HepG2 (cell line): ENCODE measurements around the gene UNKL. TPM values are rescaled to one million over a fixed set of nuclear protein-coding genes. Genes with fewer than 3 reads are reported as not detected.

Source experiments
- ATAC-seq: fragments of 200-7000 bp; cut with Tn5 transposase; 3 replicates; pipeline ENCODE4 v1.9.1; 2020; ENCODE audit warnings: mild to moderate bottlenecking, moderate library complexity
- BruUV-seq: library from RNA; stranded (reverse); fragments of 400-500 nt; replicated peaks from 2 replicates; lab custom pipeline; 2021; lab: Mats Ljungman, UMichigan
- CTCF ChIA-PET: fragments of 300-600 bp; formaldehyde crosslinking; extraction: SDS; loops from one replicate; lab custom pipeline; 2021; ENCODE audit warnings: low total read pairs, inconsistent platforms, low intra/inter-chr PET ratio; lab: Yijun Ruan, JAX
- POLR2A ChIA-PET: fragments of 350-600 bp; sonication (Branson Sonifier 250); formaldehyde crosslinking; loops from one replicate; lab custom pipeline; 2020; ENCODE audit warnings: antibody characterized with exemption, inconsistent platforms; lab: Yijun Ruan, JAX
- DNase-seq: peaks from one replicate; pipeline ENCODE4 v3.0.0-alpha.2; 2015; ENCODE audit warnings: low spot score
- FAIRE-seq: peaks from 3 replicates; lab custom pipeline; 2011; peaks lifted over from hg19 to GRCh38; lab: Jason Lieb, UNC
- H2AFZ ChIP-seq: one replicate; pipeline ENCODE4 v1.6.1; 2011; ENCODE audit warnings: low read length, inconsistent platforms
- H3K27ac ChIP-seq: fragments of 300-600 bp; 3 replicates; pipeline ENCODE4 v1.8.0; 2011; ENCODE audit warnings: mixed run types, mild to moderate bottlenecking, mixed read lengths, low read length, inconsistent platforms; ENCODE audit not compliant: insufficient read depth; ENCODE audit errors: extremely low read length
- H3K27me3 ChIP-seq, 2 experiments: fragments of 200-600 bp in 1 of 2; 2 replicates in 1 of 2; 3 replicates in 1 of 2; pipeline versions ENCODE4 v1.6.0 to v1.8.0; 2011; ENCODE audit warnings: low read length in 2 of 2, mild to moderate bottlenecking in 2 of 2, moderate library complexity in 2 of 2, inconsistent platforms in 1 of 2; ENCODE audit not compliant: insufficient read depth in 2 of 2, control insufficient read depth in 1 of 2
- H3K36me3 ChIP-seq, 2 experiments: fragments of 200-600 bp in 1 of 2; replicated peaks in 1 of 2; 2 replicates in 1 of 2; 3 replicates in 1 of 2; pipeline versions ENCODE4 v1.5.1 to v1.8.0; 2011; ENCODE audit warnings: low read length in 2 of 2, inconsistent platforms in 1 of 2; ENCODE audit not compliant: insufficient read depth in 2 of 2, control insufficient read depth in 1 of 2
- H3K4me1 ChIP-seq: 2 replicates; pipeline ENCODE4 v1.5.1; 2012; ENCODE audit warnings: low read length, inconsistent platforms; ENCODE audit not compliant: insufficient read depth
- H3K4me2 ChIP-seq: 2 replicates; pipeline ENCODE4 v1.6.0; 2011; ENCODE audit warnings: low read depth, low read length, inconsistent platforms
- H3K4me3 ChIP-seq, 3 experiments: fragments of 200-600 bp in 1 of 3; sonication (generic), shearing (Covaris generic) in 1 of 3; replicated peaks in 1 of 3; 2 replicates each; pipeline ENCODE4 v1.5.1; 2011 to 2016; ENCODE audit warnings: low read length in 3 of 3, inconsistent platforms in 2 of 3, low read depth in 2 of 3, mild to moderate bottlenecking in 2 of 3, control low read depth in 1 of 3, mixed read lengths in 1 of 3; ENCODE audit not compliant: insufficient read depth in 1 of 3
- H3K79me2 ChIP-seq: one replicate; pipeline ENCODE4 v1.6.1; 2011; ENCODE audit warnings: low read length, inconsistent platforms; ENCODE audit not compliant: insufficient read depth
- H3K9ac ChIP-seq: 2 replicates; pipeline ENCODE4 v1.6.0; 2011; ENCODE audit warnings: mild to moderate bottlenecking, low read depth, low read length, inconsistent platforms; ENCODE audit not compliant: insufficient read depth
- H3K9me3 ChIP-seq: 2 replicates; pipeline ENCODE4 v1.5.1; 2012; ENCODE audit warnings: mild to moderate bottlenecking, low read length
- H4K20me1 ChIP-seq: 2 replicates; pipeline ENCODE4 v1.6.0; 2011; ENCODE audit warnings: inconsistent platforms, mild to moderate bottlenecking, low read length, moderate library complexity; ENCODE audit not compliant: insufficient read depth
- CHD2 ChIP-seq: IDR thresholded peaks from 2 replicates; pipeline ENCODE4 v1.6.1; 2011; ENCODE audit warnings: low read depth, low read length, improper control_type of control experiment
- CHD4 ChIP-seq: fragments of 200-600 bp; sonication (generic); IDR thresholded peaks from 2 replicates; pipeline ENCODE4 v1.7.0; 2017; ENCODE audit warnings: mild to moderate bottlenecking, low read length, borderline replicate concordance
- MTF2 ChIP-seq: sonication (generic); formaldehyde crosslinking; IDR thresholded peaks from 2 replicates; pipeline ENCODE4 v1.5.0; 2020; ENCODE audit warnings: missing genetic modification reagents, borderline replicate concordance
- NPAS2 ChIP-seq: sonication (generic); formaldehyde crosslinking; IDR thresholded peaks from 2 replicates; pipeline ENCODE4 v1.8.0; 2022; ENCODE audit warnings: mild to moderate bottlenecking, missing genetic modification reagents, borderline replicate concordance
- POLR2A ChIP-seq, 2 experiments: IDR thresholded peaks; 2 replicates each; pipeline ENCODE4 v1.6.1; 2011; ENCODE audit warnings: low read depth in 2 of 2, low read length in 2 of 2, mild to moderate bottlenecking in 1 of 2, moderate library complexity in 1 of 2; ENCODE audit not compliant: insufficient read depth in 1 of 2
- PTBP1 ChIP-seq: fragments of 200-400 bp; formaldehyde crosslinking; IDR thresholded peaks from 2 replicates; pipeline ENCODE4 v1.6.1; 2018; ENCODE audit warnings: low read length, low read depth; ENCODE audit not compliant: poor library complexity, severe bottlenecking
- SPEN ChIP-seq: sonication (generic); formaldehyde crosslinking; IDR thresholded peaks from 2 replicates; pipeline ENCODE4 v1.5.1; 2020; ENCODE audit warnings: low read depth, mild to moderate bottlenecking, missing genetic modification reagents
- TBL1XR1 ChIP-seq: fragments of 150-350 bp; IDR thresholded peaks from 2 replicates; pipeline ENCODE4 v1.6.1; 2014; ENCODE audit warnings: borderline replicate concordance, low read length; ENCODE audit not compliant: partially characterized antibody
- ZBTB7A ChIP-seq: sonication (generic); formaldehyde crosslinking; IDR thresholded peaks from 2 replicates; pipeline ENCODE4 v1.8.0; 2022; ENCODE audit warnings: mild to moderate bottlenecking, missing genetic modification reagents
- ZNF3 ChIP-seq: IDR thresholded peaks from 2 replicates; pipeline ENCODE4 v1.7.0; 2017; ENCODE audit warnings: inconsistent platforms
- ZNF326 ChIP-seq: sonication (generic); formaldehyde crosslinking; IDR thresholded peaks from 2 replicates; pipeline ENCODE4 v1.4.0; 2020; ENCODE audit warnings: missing genetic modification reagents, borderline replicate concordance
- ZNF607 ChIP-seq: sonication (generic); formaldehyde crosslinking; IDR thresholded peaks from 2 replicates; pipeline ENCODE4 v1.5.1; 2020; ENCODE audit warnings: missing genetic modification reagents, mild to moderate bottlenecking, borderline replicate concordance
- ZNF777 ChIP-seq: sonication (generic); formaldehyde crosslinking; IDR thresholded peaks from 2 replicates; pipeline ENCODE4 v1.4.0; 2020; ENCODE audit warnings: missing genetic modification reagents
- ZNF781 ChIP-seq: sonication (generic); formaldehyde crosslinking; IDR thresholded peaks from 2 replicates; pipeline ENCODE4 v1.5.1; 2020; ENCODE audit warnings: borderline replicate concordance, mild to moderate bottlenecking, missing genetic modification reagents; ENCODE audit errors: not compliant biosample characterization
- ZSCAN21 ChIP-seq: sonication (generic); formaldehyde crosslinking; IDR thresholded peaks from 2 replicates; pipeline ENCODE4 v1.8.0; 2022; ENCODE audit warnings: mild to moderate bottlenecking, missing genetic modification reagents, moderate library complexity, borderline replicate concordance
- WGBS: methylation state at CpG from one replicate; pipeline ENCODE4 v1.1.6; 2017; ENCODE audit warnings: low lambda C conversion rate; 5-methylcytosine and 5-hydroxymethylcytosine counted together
- in situ Hi-C: cut with HindIII; loops from 2 replicates; pipeline ENCODE4 v1.10.0; 2017; ENCODE audit warnings: low pct_unique_long_range_greater_than_20kb; ENCODE audit not compliant: extremely low pct_ligation_motif_present
- intact Hi-C: fragments of 100-400 bp; cut with micrococcal nuclease; formaldehyde crosslinking; loops from one replicate; pipeline ENCODE4 v1.10.0; 2022; ENCODE audit not compliant: unreplicated experiment
- polyA plus RNA-seq, 8 experiments: library from polyadenylated mRNA; depleted of rRNA in 3 of 8; stranded (reverse) in 7 of 8; unstranded in 1 of 8; fragments of >200 nt; fragmentation: Illumina TruSeq in 4 of 8; extraction: Trizol in 4 of 8; gene quantifications; 2 replicates each; pipeline versions ENCODE4 v1.2.1 to v1.2.3, GENCODE V29; 2011 to 2016; ENCODE audit warnings: low read depth in 4 of 8, missing spikeins in 1 of 8, mixed read lengths in 1 of 8; ENCODE audit not compliant: insufficient read depth in 1 of 8
- total RNA-seq, 5 experiments: library from RNA; depleted of rRNA; stranded (reverse); fragments of >200 nt; fragmentation: Illumina TruSeq; extraction: Trizol; gene quantifications; 2 replicates each; pipeline ENCODE4 v1.2.3, GENCODE V29; 2016; ENCODE audit warnings: low read depth in 1 of 5
- TF ChIP-seq, protein P1 (sequence below): sonication (generic); formaldehyde crosslinking; IDR thresholded peaks from 2 replicates; pipeline ENCODE4 v1.9.0; 2021; ENCODE audit warnings: missing genetic modification reagents, borderline replicate concordance
- TF ChIP-seq, protein P2 (sequence below): sonication (generic); formaldehyde crosslinking; IDR thresholded peaks from 2 replicates; pipeline ENCODE4 v1.8.1; 2023; ENCODE audit warnings: mild to moderate bottlenecking, missing genetic modification reagents
- TF ChIP-seq, protein P3 (sequence below): IDR thresholded peaks from 2 replicates; pipeline ENCODE4 v1.6.1; 2016; ENCODE audit warnings: missing compliant biosample characterization, missing genetic modification reagents, borderline replicate concordance

The UNKL gene
- total and polyA plus RNA-seq, 2 of the 13 experiments (the other 11 are each of a cell fraction or from before 2014, with no cell fraction given): 10.4 to 17.6 TPM

DNA sequence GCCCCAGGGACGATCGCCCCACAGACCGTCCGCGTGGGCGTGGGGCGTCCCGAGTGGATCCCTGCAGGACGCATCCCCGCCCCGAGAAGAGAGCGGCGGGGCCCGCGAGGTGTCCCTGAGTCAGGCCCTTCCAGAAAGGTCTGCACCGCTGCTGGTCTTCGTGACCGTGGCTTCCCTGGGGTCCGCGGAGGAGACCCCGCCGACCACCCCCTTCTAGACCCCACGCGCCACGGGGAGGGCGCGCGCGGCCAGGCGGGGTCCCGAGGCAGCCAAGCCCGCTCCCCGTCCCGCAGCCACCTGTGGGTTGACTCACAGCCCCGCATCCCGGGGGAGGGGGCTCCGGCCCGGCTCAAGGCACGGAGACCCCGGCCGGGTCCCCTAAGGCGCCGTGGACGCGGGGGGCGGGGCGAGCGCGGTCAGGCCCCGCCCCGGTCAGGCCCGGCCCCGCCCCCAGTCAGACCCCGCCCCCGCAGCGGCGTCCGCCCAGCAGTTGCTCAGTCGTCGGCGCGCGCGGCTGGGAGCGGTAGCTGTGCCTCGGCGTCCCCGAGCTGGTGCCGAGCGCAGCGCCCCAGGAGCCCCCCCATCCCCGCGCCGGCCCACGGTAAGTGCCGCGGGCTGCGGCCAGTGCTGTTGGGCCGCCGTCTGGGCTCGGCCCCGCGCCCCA is 81.2 kb downstream of the UNKL start, which contains the start of gene BAIAP3:
BAIAP3 (plus strand) TSS at position 497 of the 664 bp plus-strand sequence. CDS start 4,905 bp downstream, outside the sequence.
- POLR2A ChIA-PET: interaction anchor here (0.7 to 3.6 kb wide), 2 partner anchors 10 to 24 kb away, joined by 3 to 25 read pairs; partner anchors contain the start of gene UBE2I
- peak within 1 kb of the TSS; percentile 91; the same call in 1 of the 2 replicates for H3K9ac ChIP-seq
- H3K27me3 ChIP-seq: peaks cover 15 to 46% of the 10 kb centered on the region in 2 experiments
- no TSS peak for BruUV-seq
- peak within 1 kb of the TSS; percentile 40 to 79 (median 61); a peak in 5 of 6 replicates for H3K4me3 ChIP-seq
- H3K4me1 ChIP-seq: peaks cover 31% of the 10 kb centered on the region
- no CpG with 5 or more reads among the region's 83 CpGs for WGBS
- ATAC-seq (no peak), FAIRE-seq (no peak), DNase-seq (no peak)
- peak within 1 kb of the TSS; percentile 82 for H3K27ac ChIP-seq
- CTCF ChIA-PET: no interaction called here
- no peaks in the 10 kb centered on the region for H3K79me2 ChIP-seq
- in situ Hi-C loops: no loop called here
- intact Hi-C loops: no loop called here
- H4K20me1 ChIP-seq: 0 out of 2 replicates have a peak, but pooled peaks cover 3% of the 10 kb centered on the region
- no peaks in the 10 kb centered on the region for H3K36me3 ChIP-seq
- no peak within 1 kb of the TSS for H2AFZ ChIP-seq
- H3K4me2 ChIP-seq: peak within 1 kb of the TSS; percentile 99
- H3K9me3 ChIP-seq: no peaks in the 10 kb centered on the region
- TF ChIP-seq ZNF781 (CRISPR knock-in tag) (no peak), ZBTB7A (CRISPR knock-in tag) (no peak), ZNF3 (no peak), ZSCAN21 (CRISPR knock-in tag) (peak; percentile 31; the same call in 1 of the 2 replicates), NPAS2 (CRISPR knock-in tag) (no peak), MTF2 (CRISPR knock-in tag) (no peak), POLR2A (IDR thresholded peaks at IDR 0.05; ENCODE audit: insufficient read depth in 1 of 2, low read depth in 2 of 2, low read length in 2 of 2) (peak in 1 of 2 experiments; percentile 77; a peak in 2 of 4 replicates), TBL1XR1 (no peak), CHD2 (no peak), CHD4 (no peak), ZNF777 (peak; percentile 88), SPEN (peak; percentile 45), ZNF607 (0 out of 2 replicates have a peak, but pooled peaks have one; percentile 28), ZNF326 (CRISPR knock-in tag) (no peak), PTBP1 (no peak)
- TF ChIP-seq, protein P1, sequence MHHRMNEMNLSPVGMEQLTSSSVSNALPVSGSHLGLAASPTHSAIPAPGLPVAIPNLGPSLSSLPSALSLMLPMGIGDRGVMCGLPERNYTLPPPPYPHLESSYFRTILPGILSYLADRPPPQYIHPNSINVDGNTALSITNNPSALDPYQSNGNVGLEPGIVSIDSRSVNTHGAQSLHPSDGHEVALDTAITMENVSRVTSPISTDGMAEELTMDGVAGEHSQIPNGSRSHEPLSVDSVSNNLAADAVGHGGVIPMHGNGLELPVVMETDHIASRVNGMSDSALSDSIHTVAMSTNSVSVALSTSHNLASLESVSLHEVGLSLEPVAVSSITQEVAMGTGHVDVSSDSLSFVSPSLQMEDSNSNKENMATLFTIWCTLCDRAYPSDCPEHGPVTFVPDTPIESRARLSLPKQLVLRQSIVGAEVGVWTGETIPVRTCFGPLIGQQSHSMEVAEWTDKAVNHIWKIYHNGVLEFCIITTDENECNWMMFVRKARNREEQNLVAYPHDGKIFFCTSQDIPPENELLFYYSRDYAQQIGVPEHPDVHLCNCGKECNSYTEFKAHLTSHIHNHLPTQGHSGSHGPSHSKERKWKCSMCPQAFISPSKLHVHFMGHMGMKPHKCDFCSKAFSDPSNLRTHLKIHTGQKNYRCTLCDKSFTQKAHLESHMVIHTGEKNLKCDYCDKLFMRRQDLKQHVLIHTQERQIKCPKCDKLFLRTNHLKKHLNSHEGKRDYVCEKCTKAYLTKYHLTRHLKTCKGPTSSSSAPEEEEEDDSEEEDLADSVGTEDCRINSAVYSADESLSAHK (CRISPR knock-in tag): no peak
- TF ChIP-seq, protein P2, sequence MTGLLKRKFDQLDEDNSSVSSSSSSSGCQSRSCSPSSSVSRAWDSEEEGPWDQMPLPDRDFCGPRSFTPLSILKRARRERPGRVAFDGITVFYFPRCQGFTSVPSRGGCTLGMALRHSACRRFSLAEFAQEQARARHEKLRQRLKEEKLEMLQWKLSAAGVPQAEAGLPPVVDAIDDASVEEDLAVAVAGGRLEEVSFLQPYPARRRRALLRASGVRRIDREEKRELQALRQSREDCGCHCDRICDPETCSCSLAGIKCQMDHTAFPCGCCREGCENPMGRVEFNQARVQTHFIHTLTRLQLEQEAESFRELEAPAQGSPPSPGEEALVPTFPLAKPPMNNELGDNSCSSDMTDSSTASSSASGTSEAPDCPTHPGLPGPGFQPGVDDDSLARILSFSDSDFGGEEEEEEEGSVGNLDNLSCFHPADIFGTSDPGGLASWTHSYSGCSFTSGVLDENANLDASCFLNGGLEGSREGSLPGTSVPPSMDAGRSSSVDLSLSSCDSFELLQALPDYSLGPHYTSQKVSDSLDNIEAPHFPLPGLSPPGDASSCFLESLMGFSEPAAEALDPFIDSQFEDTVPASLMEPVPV (CRISPR knock-in tag): no peak
- TF ChIP-seq, protein P3, sequence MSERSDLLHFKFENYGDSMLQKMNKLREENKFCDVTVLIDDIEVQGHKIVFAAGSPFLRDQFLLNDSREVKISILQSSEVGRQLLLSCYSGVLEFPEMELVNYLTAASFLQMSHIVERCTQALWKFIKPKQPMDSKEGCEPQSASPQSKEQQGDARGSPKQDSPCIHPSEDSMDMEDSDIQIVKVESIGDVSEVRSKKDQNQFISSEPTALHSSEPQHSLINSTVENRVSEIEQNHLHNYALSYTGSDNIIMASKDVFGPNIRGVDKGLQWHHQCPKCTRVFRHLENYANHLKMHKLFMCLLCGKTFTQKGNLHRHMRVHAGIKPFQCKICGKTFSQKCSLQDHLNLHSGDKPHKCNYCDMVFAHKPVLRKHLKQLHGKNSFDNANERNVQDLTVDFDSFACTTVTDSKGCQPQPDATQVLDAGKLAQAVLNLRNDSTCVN: no peak
